SU-DHL-6 (cell line): ENCODE data around the gene LIMCH1.
"Not testable (repeated sequence)": the region's sequence is repeated elsewhere in the genome, so short reads cannot be mapped to it uniquely, and the experiment has no call there.

ENCODE experiments used
- H2AFZ ChIP-seq: fragments of 200-600 bp; sonication (generic); 2 replicates; pipeline ENCODE4 v1.6.1; 2014; ENCODE audit warnings: low read depth, mild to moderate bottlenecking, moderate library complexity, mixed read lengths, antibody characterized with exemption, low read length; ENCODE audit not compliant: severe bottlenecking
- H3F3A ChIP-seq: fragments of 200-600 bp; shearing (Covaris generic); 2 replicates; pipeline ENCODE4 v1.6.0; 2016; ENCODE audit warnings: antibody characterized with exemption, mild to moderate bottlenecking; ENCODE audit not compliant: insufficient read depth
- H3K27ac ChIP-seq: fragments of 200-600 bp; sonication (generic); 2 replicates; pipeline ENCODE4 v1.5.1; 2016; ENCODE audit warnings: low read depth, mild to moderate bottlenecking, low read length, moderate library complexity, mixed read lengths
- H3K27me3 ChIP-seq: fragments of 200-600 bp; sonication (generic), shearing (Covaris generic); 2 replicates; pipeline ENCODE4 v1.6.0; 2014; ENCODE audit warnings: mild to moderate bottlenecking, low read length
- H3K36me3 ChIP-seq: fragments of 200-600 bp; sonication (generic); 2 replicates; pipeline ENCODE4 v1.6.1; 2014; ENCODE audit warnings: mild to moderate bottlenecking, low read length, mixed read lengths
- H3K4me2 ChIP-seq: fragments of 300-600, 200-600 bp; shearing (Covaris generic), sonication (generic); 2 replicates; pipeline ENCODE4 v1.6.0; 2014; ENCODE audit warnings: low read length, low read depth, mild to moderate bottlenecking; ENCODE audit not compliant: poor library complexity, severe bottlenecking
- H3K4me3 ChIP-seq: fragments of 200-600 bp; sonication (generic); 2 replicates; pipeline ENCODE4 v1.5.1; 2014; ENCODE audit warnings: antibody characterized with exemption, low read length, mild to moderate bottlenecking, mixed read lengths; ENCODE audit not compliant: insufficient read depth, poor library complexity, severe bottlenecking
- H3K79me2 ChIP-seq: fragments of 200-600 bp; sonication (generic); 2 replicates; pipeline ENCODE4 v1.6.1; 2014; ENCODE audit warnings: mild to moderate bottlenecking, low read length, moderate library complexity; ENCODE audit not compliant: insufficient read depth
- H3K9ac ChIP-seq: fragments of 200-600 bp; sonication (generic); 2 replicates; pipeline ENCODE4 v1.7.0; 2014; ENCODE audit warnings: mild to moderate bottlenecking, low read length
- H3K9me2 ChIP-seq: fragments of 200-600 bp; sonication (generic); replicated peaks from 2 replicates; pipeline ENCODE4 v1.6.1; 2014; ENCODE audit warnings: low read length; ENCODE audit not compliant: insufficient read depth
- H3K9me3 ChIP-seq: fragments of 200-600 bp; sonication (generic); 2 replicates; pipeline ENCODE4 v1.6.1; 2014; ENCODE audit warnings: low read length, mixed read lengths; ENCODE audit not compliant: insufficient read depth
- H4K20me1 ChIP-seq: fragments of 200-600 bp; sonication (generic); 2 replicates; pipeline ENCODE4 v1.6.1; 2014; ENCODE audit warnings: low read depth, mild to moderate bottlenecking, antibody characterized with exemption, low read length, moderate library complexity, mixed read lengths
- CTCF ChIP-seq: fragments of 200-600 bp; sonication (generic); IDR thresholded peaks from one replicate; pipeline ENCODE4 v1.5.1; 2017; ENCODE audit warnings: antibody characterized with exemption, mild to moderate bottlenecking, low read length, moderate library complexity; ENCODE audit not compliant: insufficient read depth, poor library complexity, severe bottlenecking
- EZH2phosphoT487 ChIP-seq: fragments of 200-600 bp; sonication (generic), shearing (Covaris generic); conservative IDR thresholded peaks from 2 replicates; pipeline ENCODE4 v1.6.1; 2018; ENCODE audit warnings: mild to moderate bottlenecking, antibody characterized with exemption, low read length, moderate library complexity, mixed read lengths

LIMCH1 gene

GRCh38 chr4:41646862-41647261, 108.9 kb downstream of the LIMCH1 start:
- TF ChIP-seq EZH2phosphoT487: no peak
- TF ChIP-seq CTCF: no peak
- Histone ChIP-seq H3K79me2 (no peaks in the 10 kb centered on the region), H3K9me2 (no peaks in the 10 kb centered on the region), H3K4me2 (no peak overlapping the region), H3K27me3 (no peaks in the 10 kb centered on the region), H2AFZ (no peak overlapping the region), H3K9ac (no peak overlapping the region), H4K20me1 (no peaks in the 10 kb centered on the region), H3K4me3 (no peak overlapping the region), H3K36me3 (no peaks in the 10 kb centered on the region), H3F3A (no peaks in the 10 kb centered on the region), H3K9me3 (no peaks in the 10 kb centered on the region), H3K27ac (no peak overlapping the region)

- H3K9ac ChIP-seq: no peak overlapping the region
- no peaks in the 10 kb centered on the region for H3K9me2 ChIP-seq
- H3K9me3 ChIP-seq: no peaks in the 10 kb centered on the region
- no peaks in the 10 kb centered on the region for H3K27me3 ChIP-seq
- H3K27ac ChIP-seq: no peak overlapping the region
- H3K4me3 ChIP-seq: no peak overlapping the region
- H2AFZ ChIP-seq: no peak overlapping the region
- no peak for TF ChIP-seq EZH2phosphoT487
- no peak for TF ChIP-seq CTCF
- no peaks in the 10 kb centered on the region for H3K79me2 ChIP-seq
- H4K20me1 ChIP-seq: no peaks in the 10 kb centered on the region
- H3F3A ChIP-seq: no peaks in the 10 kb centered on the region
- H3K4me2 ChIP-seq: no peak overlapping the region
- H3K36me3 ChIP-seq: no peaks in the 10 kb centered on the region
Observed at GRCh38 chr4:41647383-41647782, 109.4 kb downstream of the LIMCH1 start.

- not testable (repeated sequence) for H3K4me2 ChIP-seq, H3K9ac ChIP-seq, H3K27me3 ChIP-seq
Observed at GRCh38 chr4:41651150-41651549, 113.2 kb downstream of the LIMCH1 start.

GRCh38 chr4:41652971-41653370, 115.0 kb downstream of the LIMCH1 start:
- no peaks in the 10 kb centered on the region for H3K79me2 ChIP-seq
- H3K9ac ChIP-seq: no peak overlapping the region
- H3K27ac ChIP-seq: no peak overlapping the region

More at GRCh38 chr4:41651150-41651549, 113.2 kb downstream of the LIMCH1 start:
- H3K36me3 ChIP-seq, H3K4me3 ChIP-seq, H3K27ac ChIP-seq, H4K20me1 ChIP-seq, H3K79me2 ChIP-seq, H3K9me3 ChIP-seq, H2AFZ ChIP-seq, H3F3A ChIP-seq, H3K9me2 ChIP-seq: not testable (repeated sequence)

More at GRCh38 chr4:41652971-41653370, 115.0 kb downstream of the LIMCH1 start:
- no peak overlapping the region for H3K4me3 ChIP-seq
- TF ChIP-seq CTCF: no peak
- TF ChIP-seq EZH2phosphoT487: no peak
- H3K36me3 ChIP-seq: no peaks in the 10 kb centered on the region
- H3F3A ChIP-seq: no peaks in the 10 kb centered on the region
- H3K27me3 ChIP-seq: no peaks in the 10 kb centered on the region
- no peaks in the 10 kb centered on the region for H3K9me3 ChIP-seq
- H3K9me2 ChIP-seq: no peaks in the 10 kb centered on the region
- no peak overlapping the region for H3K4me2 ChIP-seq
- H2AFZ ChIP-seq: no peak overlapping the region
- H4K20me1 ChIP-seq: no peaks in the 10 kb centered on the region
